ENCODE measurements around the gene GGTLC2.
"Not testable (repeated sequence)": the region's sequence is repeated elsewhere in the genome, so short reads cannot be mapped to it uniquely, and the experiment has no call there.

GGTLC2 gene

GRCh38 chr22:22644314-22644713, at the start of gene GGTLC2:
TSS of gene GGTLC2 (plus strand) at chr22:22644614. CDS start at chr22:22646346, 1,732 bp downstream.
- DNase-seq (ENCODE audit: low spot score) = not testable (repeated sequence)

DNA sequence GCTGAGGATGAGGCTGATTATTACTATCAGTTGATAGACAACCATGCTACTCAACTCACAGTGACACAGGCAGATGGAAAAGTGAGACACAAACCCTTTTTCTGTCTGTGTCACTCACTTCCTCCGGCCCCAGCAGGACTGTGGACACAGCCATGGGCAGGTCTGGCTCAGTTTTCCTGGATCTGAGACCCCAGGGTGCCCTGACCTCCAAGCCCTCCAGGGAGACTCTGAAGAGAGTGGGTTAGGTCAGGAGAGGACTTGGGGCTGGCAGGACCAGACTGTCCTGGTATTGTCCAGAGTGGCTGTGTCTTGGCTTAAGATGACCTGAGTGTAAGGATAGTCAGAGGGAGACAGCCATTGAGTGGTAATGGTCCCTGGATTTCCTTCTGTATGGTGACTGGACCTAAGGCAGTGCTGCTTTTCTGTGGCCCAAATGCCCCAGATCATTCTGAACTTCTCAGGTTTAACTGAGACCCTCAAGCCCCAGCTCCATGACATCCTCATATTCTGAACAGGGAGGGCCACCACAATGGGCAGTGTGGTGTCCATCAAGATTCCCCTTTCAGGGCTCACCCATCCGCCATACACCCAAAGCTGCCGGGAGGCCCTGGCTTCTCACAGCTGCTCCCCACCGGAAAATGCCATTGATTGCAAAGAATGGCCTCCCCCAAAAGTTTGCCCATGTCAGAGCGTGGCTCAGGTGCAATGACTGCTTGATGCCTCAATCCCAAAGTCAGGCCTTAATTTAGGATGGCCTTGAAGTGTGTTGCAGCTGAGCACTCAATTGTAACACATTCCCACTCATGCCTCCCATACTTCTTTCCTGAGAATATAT, 49.2 kb upstream of the GGTLC2 start:
- DNase-seq (ENCODE audit: low spot score) = no peak

GRCh38 chr22:22598144-22598543, 46.3 kb upstream of the GGTLC2 start:
- no peak for DNase-seq (ENCODE audit: low spot score)

- DNase-seq (ENCODE audit: low spot score) = no peak
Observed at GRCh38 chr22:22599248-22599647, 45.2 kb upstream of the GGTLC2 start.

- DNase-seq (ENCODE audit: low spot score) = no peak
Observed at GRCh38 chr22:22600531-22601261, 43.7 kb upstream of the GGTLC2 start.

GRCh38 chr22:22603470-22603947, 40.9 kb upstream of the GGTLC2 start:
- DNase-seq (ENCODE audit: low spot score) = no peak

GRCh38 chr22:22604326-22605073, 39.9 kb upstream of the GGTLC2 start:
- no peak for DNase-seq (ENCODE audit: low spot score)

DNA sequence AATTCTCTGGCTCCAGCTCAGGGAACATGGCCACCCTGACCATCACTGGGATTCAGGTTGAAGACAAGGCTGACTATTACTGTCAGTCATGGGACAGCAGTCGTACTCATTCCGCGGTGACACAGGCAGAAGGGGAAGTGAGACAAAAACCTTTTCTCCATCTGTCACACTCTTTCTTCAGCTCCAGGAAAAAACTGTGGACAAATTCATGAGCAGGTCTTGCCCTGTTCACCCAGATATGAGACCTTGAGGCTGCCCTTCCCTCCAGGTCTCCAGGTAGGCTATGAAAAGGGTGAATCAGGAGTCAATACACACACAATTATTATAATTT, 39.4 kb upstream of the GGTLC2 start:
- no peak for DNase-seq (ENCODE audit: low spot score)

GRCh38 chr22:22608022-22608421, 36.4 kb upstream of the GGTLC2 start:
- DNase-seq (ENCODE audit: low spot score) = not testable (repeated sequence)

DNA sequence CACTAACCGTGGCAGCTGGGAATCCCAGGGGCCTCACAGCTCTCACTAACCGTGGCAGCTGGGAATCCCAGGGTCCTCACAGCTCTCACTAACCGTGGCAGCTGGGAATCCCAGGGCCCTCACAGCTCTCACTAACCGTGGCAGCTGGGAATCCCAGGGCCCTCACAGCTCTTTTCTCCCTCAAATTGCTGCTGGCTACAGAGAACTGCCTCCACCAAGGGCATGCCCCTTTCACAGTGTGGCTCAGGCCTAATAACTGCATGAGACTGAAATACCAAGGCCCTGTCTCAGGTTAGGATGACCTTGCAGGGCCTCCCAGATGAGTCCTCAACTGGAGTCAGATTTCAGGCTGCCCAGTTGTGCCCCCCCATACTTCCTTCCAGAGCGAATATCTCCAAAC, 35.1 kb upstream of the GGTLC2 start:
- DNase-seq (ENCODE audit: low spot score) = peak; percentile 7

DNA sequence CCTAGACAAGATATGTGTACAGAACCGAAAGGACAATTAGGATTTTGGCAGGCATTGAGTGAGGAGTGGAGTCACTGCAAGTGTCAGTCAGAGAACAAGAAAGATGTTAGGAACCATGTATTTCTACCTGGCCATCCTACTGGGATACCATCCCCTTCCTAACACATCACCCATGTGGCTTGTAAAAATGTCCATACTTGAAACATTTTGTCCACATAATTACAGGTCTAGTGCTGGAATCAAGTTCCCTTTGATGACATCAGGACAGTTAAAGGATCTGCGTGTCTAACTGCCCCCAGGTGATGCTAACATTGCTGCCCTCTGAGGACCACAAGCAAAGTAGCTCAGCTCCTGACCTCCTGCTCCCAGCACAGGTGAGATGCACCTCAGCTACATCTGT, 31.9 kb upstream of the GGTLC2 start:
- DNase-seq (ENCODE audit: low spot score) = no peak

DNA sequence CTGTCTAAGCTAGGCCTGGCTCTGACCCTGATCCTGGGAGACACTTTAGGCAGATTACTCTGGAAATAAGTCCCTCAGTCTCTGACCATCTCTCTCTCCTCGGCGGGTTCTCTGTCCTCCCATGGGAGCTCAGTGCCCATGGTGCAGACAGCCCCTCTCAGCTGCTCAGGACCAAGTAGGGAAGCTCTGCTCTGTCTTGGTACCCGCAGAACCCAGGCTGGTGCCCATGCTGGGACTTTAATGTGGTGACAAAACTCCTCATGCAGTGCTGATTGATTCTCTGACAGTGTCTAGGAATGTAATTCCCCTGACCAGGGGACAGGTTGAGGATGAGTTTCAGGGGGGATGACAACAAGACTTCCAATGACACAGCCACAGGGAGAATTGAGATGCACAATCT, 30.3 kb upstream of the GGTLC2 start:
- DNase-seq (ENCODE audit: low spot score) = no peak

- peak; percentile 84 for DNase-seq (ENCODE audit: low spot score)
Observed at GRCh38 chr22:22616636-22617035, 27.8 kb upstream of the GGTLC2 start.

- DNase-seq (ENCODE audit: low spot score) = no peak
Observed at GRCh38 chr22:22618448-22618847, 26.0 kb upstream of the GGTLC2 start.

DNA sequence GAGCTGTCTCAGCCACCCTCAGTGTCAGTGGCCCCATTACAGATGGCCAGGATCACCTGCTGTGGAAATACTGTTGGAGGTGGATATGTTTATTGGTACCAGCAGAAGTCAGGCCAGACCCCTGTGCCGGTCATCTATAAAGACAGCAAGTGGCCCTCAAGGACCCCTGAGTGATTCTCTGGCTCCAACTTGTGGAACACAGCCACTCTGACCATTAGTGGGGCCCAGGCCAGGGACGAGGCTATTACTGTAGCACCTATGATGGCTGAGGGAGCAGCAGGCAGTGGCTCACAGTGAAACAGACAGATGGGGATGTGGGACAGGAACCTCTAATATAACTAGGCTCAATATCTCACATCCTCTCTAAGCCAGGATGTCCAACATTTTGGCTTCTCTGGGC, 25.5 kb upstream of the GGTLC2 start:
- no peak for DNase-seq (ENCODE audit: low spot score)

DNA sequence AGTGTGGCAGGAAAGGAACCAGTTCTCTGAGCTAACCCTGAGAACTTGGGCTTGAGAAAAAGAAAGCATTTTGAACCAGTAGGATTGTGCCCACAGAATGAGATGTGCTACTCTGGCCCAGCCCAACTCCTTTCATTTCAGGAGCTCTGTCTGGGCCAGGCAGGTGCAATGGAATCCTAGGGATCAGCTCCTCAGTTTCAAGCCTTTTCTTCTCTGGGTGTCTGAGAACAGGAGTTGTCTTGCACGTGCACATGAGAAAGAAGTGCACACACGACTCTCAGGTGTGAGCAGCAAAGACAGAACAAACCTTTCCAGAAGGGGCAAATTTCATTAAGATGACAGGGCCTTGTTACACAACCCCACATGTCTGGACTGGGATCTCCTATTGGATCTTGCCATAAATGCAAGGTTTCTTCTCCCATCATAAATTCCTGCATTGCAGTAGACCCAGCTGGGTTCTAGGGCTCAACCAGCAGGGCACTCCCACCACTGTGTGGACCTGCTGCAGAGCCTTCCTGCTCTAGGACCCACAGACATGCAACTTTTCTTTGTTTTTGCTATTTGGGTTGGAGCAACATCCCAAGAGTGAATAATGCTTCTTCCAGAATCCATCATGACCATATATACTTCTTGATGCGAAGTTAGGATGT, 24.5 kb upstream of the GGTLC2 start:
- no peak for DNase-seq (ENCODE audit: low spot score)

- DNase-seq (ENCODE audit: low spot score) = not testable (repeated sequence)
Observed at GRCh38 chr22:22628546-22629495, 15.6 kb upstream of the GGTLC2 start.

DNA sequence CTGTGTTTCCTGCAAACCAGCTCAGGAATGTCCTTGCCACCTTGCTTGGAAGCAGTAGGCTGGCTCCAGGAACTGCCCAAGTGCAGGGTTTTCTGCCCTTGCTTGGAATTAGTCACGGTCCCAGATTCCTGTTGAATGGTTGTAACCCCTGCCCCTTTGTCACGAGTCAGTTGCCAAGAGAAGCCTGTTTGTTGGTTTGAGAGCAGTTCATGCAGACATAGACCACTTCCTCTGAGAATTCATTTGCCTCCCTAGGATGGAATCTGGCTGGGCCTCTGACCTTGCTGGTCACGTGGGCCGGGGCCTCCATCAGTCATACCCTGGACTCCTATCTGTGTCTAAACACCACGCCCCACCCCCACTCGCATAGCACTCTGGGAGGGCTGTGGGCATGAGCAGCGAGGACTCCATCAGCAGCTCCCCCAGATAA, 13.2 kb upstream of the GGTLC2 start:
- peak; percentile 96 for DNase-seq (ENCODE audit: low spot score)

DNA sequence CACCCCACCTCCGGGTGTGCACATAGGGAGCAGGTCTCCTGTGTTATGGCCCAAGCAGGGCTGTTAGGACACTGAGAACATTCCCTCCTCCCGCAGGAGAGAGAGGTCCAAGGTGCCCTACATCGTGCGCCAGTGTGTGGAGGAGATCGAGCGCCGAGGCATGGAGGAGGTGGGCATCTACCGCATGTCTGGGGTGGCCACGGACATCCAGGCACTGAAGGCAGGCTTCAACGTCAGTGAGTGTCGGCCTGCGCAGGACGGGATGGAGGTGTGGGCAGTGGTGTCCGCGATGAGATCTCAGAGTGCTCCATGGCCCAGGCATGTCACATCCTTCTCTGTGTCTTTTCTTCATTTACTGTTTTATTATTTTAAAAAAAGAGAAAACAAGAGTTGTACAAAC, 12.2 kb upstream of the GGTLC2 start:
- DNase-seq (ENCODE audit: low spot score) = not testable (repeated sequence)

DNA sequence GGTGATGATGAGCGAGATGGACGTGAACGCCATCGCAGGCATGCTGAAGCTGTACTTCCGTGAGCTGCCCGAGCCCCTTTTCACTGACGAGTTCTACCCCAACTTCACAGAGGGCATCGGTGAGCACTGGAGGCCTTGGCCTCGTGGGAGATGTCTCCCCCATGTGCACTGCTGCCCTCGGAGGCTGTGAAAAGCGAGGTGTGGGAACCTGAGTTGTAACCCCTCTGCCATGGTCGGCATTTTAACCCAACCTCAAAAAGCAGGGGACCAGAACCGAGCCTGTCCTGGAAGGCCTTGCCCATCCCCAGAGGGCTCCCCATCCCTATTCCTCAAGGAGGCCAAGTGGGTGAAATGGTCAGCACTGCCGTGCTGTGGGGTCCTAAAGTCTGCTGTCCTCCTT, 10.9 kb upstream of the GGTLC2 start:
- DNase-seq (ENCODE audit: low spot score) = not testable (repeated sequence)

DNA sequence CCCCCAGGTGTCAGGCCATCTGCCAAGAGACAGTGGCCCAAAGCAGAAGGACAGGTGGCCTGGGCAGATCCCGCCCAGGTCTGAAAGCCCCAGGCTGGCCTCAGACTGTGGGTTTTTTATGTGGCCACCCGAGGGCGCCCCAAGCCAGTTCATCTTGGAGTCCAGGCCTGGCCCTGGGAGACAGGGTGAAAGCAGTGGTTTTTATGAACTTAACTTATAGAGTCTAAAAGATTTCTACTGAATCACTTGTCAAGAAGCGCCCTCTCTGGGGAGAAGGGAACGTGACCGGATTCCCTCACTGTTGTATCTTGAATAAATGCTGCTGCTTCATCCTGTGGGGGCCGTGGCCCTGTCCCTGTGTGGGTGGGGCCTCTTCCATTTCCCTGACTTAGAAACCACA, 8.2 kb upstream of the GGTLC2 start:
- DNase-seq (ENCODE audit: low spot score) = peak; percentile 41

Measured in kidney tubule cell (primary cell).